Measurements from ENCODE around the gene CAVIN1. TPM values are rescaled to one million over a fixed set of nuclear protein-coding genes. Genes with fewer than 3 reads are reported as not detected.
A peak's percentile ranks its signal among the peaks of the same experiment; 100 is the strongest.
"Not testable (repeated sequence)": the region's sequence is repeated elsewhere in the genome, so short reads cannot be mapped to it uniquely, and the experiment has no call there.

CAVIN1 gene
- total RNA-seq, 2 experiments from 2014 or later: 0.64 to 0.67 TPM

GRCh38 chr17:42386777-42387657 is 36.0 kb downstream of the CAVIN1 start:
- CTCF ChIA-PET: interaction anchor here (2.1 to 3.4 kb wide), 2 partner anchors 16 to 64 kb away, joined by 7 to 35 read pairs; no protein-coding TSS in a partner anchor
- H3K36me3 Mint-ChIP-seq (ENCODE audit: low read depth): peaks cover 49% of the 10 kb centered on the region

GRCh38 chr17:42381898-42382297 is 41.2 kb downstream of the CAVIN1 start:
- CTCF ChIA-PET: interaction anchor here (0.9 kb wide), 1 partner anchor 21 kb away, joined by 5 read pairs; no protein-coding TSS in a partner anchor
- DNase-seq: no peak
- H3K27ac Mint-ChIP-seq: peak overlapping the region; percentile 75
- H3K9me3 Mint-ChIP-seq: no peaks in the 10 kb centered on the region
- H3K27me3 Mint-ChIP-seq (ENCODE audit: low read depth): no peaks in the 10 kb centered on the region
- H3K4me3 Mint-ChIP-seq: no peak overlapping the region
- H3K4me1 Mint-ChIP-seq (ENCODE audit: low read depth): peaks cover 85% of the 10 kb centered on the region
- peaks cover 61% of the 10 kb centered on the region for H3K36me3 Mint-ChIP-seq (ENCODE audit: low read depth)
- intact Hi-C loops (cut with micrococcal nuclease): no loop called here

More at GRCh38 chr17:42386777-42387657, 36.0 kb downstream of the CAVIN1 start:
- Mint-ChIP-seq H3K4me1 (ENCODE audit: low read depth) (peaks cover 57% of the 10 kb centered on the region), H3K27me3 (ENCODE audit: low read depth) (no peaks in the 10 kb centered on the region), H3K27ac (peak overlapping the region; percentile 100), H3K4me3 (peak overlapping the region; percentile 97), H3K9me3 (no peaks in the 10 kb centered on the region)
- DNase-seq: peak; percentile 32
- intact Hi-C loops (cut with micrococcal nuclease): no loop called here

- intact Hi-C loops (cut with micrococcal nuclease): no loop called here
- H3K36me3 Mint-ChIP-seq (ENCODE audit: low read depth): peaks cover 53% of the 10 kb centered on the region
- peaks cover 89% of the 10 kb centered on the region for H3K4me1 Mint-ChIP-seq (ENCODE audit: low read depth)
- H3K27ac Mint-ChIP-seq: peak overlapping the region; percentile 80
- no peaks in the 10 kb centered on the region for H3K9me3 Mint-ChIP-seq
- H3K4me3 Mint-ChIP-seq: peak overlapping the region; percentile 49
- no peak for DNase-seq
- CTCF ChIA-PET: no interaction called here
- no peaks in the 10 kb centered on the region for H3K27me3 Mint-ChIP-seq (ENCODE audit: low read depth)
Measured at GRCh38 chr17:42380935-42381334, 42.1 kb downstream of the CAVIN1 start.

- H3K9me3 Mint-ChIP-seq: no peaks in the 10 kb centered on the region
- peaks cover 43% of the 10 kb centered on the region for H3K36me3 Mint-ChIP-seq (ENCODE audit: low read depth)
- DNase-seq: peak; percentile 73
- H3K27me3 Mint-ChIP-seq (ENCODE audit: low read depth): no peaks in the 10 kb centered on the region
- H3K27ac Mint-ChIP-seq: peak overlapping the region; percentile 95
- H3K4me3 Mint-ChIP-seq: peak overlapping the region; percentile 63
- intact Hi-C loops (cut with micrococcal nuclease): loop anchor here (1.0 to 2.0 kb wide), 8 partner anchors 9 to 130 kb away; partner anchors contain the start of gene STAT3
- CTCF ChIA-PET: interaction anchor here (0.8 to 2.3 kb wide), 3 partner anchors 9 to 55 kb away, joined by 3 to 5 read pairs (median 3); partner anchors contain the start of gene STAT3
- peaks cover 88% of the 10 kb centered on the region for H3K4me1 Mint-ChIP-seq (ENCODE audit: low read depth)
Measured at GRCh38 chr17:42378959-42379594, 44.0 kb downstream of the CAVIN1 start.

GRCh38 chr17:42378359-42378958 is 44.6 kb downstream of the CAVIN1 start:
- CTCF ChIA-PET: interaction anchor here (0.7 to 2.3 kb wide), 4 partner anchors 10 to 55 kb away, joined by 3 to 5 read pairs (median 3); partner anchors contain the start of gene STAT3
- Mint-ChIP-seq H3K27me3 (ENCODE audit: low read depth) (no peaks in the 10 kb centered on the region), H3K27ac (peak overlapping the region; percentile 95), H3K9me3 (no peaks in the 10 kb centered on the region), H3K36me3 (ENCODE audit: low read depth) (peaks cover 42% of the 10 kb centered on the region), H3K4me1 (ENCODE audit: low read depth) (peaks cover 87% of the 10 kb centered on the region), H3K4me3 (peak overlapping the region; percentile 63)
- DNase-seq: no peak
- intact Hi-C loops (cut with micrococcal nuclease): loop anchor here (2.0 kb wide), 4 partner anchors 14 to 130 kb away; no protein-coding TSS in a partner anchor

GRCh38 chr17:42373896-42374295 is 49.2 kb downstream of the CAVIN1 start:
- Mint-ChIP-seq H3K27me3 (ENCODE audit: low read depth) (no peaks in the 10 kb centered on the region), H3K9me3 (peaks cover 4% of the 10 kb centered on the region), H3K36me3 (ENCODE audit: low read depth) (peaks cover 46% of the 10 kb centered on the region), H3K4me1 (ENCODE audit: low read depth) (peaks cover 78% of the 10 kb centered on the region), H3K27ac (peak overlapping the region; percentile 51), H3K4me3 (no peak overlapping the region)
- CTCF ChIA-PET: interaction anchor here (0.7 kb wide), 1 partner anchor 12 kb away, joined by 3 read pairs; no protein-coding TSS in a partner anchor
- intact Hi-C loops (cut with micrococcal nuclease): no loop called here
- no peak for DNase-seq

GRCh38 chr17:42372142-42372541 is 50.9 kb downstream of the CAVIN1 start:
- CTCF ChIA-PET: no interaction called here
- intact Hi-C loops (cut with micrococcal nuclease): no loop called here
- peaks cover 73% of the 10 kb centered on the region for H3K4me1 Mint-ChIP-seq (ENCODE audit: low read depth)
- peaks cover 40% of the 10 kb centered on the region for H3K36me3 Mint-ChIP-seq (ENCODE audit: low read depth)
- H3K27ac Mint-ChIP-seq: no peak overlapping the region
- no peaks in the 10 kb centered on the region for H3K27me3 Mint-ChIP-seq (ENCODE audit: low read depth)
- H3K4me3 Mint-ChIP-seq: no peak overlapping the region
- no peak for DNase-seq
- H3K9me3 Mint-ChIP-seq: peaks cover 4% of the 10 kb centered on the region

- Mint-ChIP-seq H3K36me3 (ENCODE audit: low read depth) (peaks cover 52% of the 10 kb centered on the region), H3K27ac (peak overlapping the region; percentile 13)
- not testable (repeated sequence) for H3K4me3 Mint-ChIP-seq
Measured at GRCh38 chr17:42368797-42369561, 54.1 kb downstream of the CAVIN1 start.

GRCh38 chr17:42368310-42368709 is 54.7 kb downstream of the CAVIN1 start:
- intact Hi-C loops (cut with micrococcal nuclease); H3K9me3 Mint-ChIP-seq; H3K27ac Mint-ChIP-seq; DNase-seq; H3K4me3 Mint-ChIP-seq; H3K27me3 Mint-ChIP-seq (ENCODE audit: low read depth): not testable (repeated sequence)
- CTCF ChIA-PET: interaction anchor here (0.7 to 0.9 kb wide), 2 partner anchors 29 to 87 kb away, joined by 3 to 4 read pairs; no protein-coding TSS in a partner anchor
- Mint-ChIP-seq H3K36me3 (ENCODE audit: low read depth) (peaks cover 53% of the 10 kb centered on the region), H3K4me1 (ENCODE audit: low read depth) (peaks cover 76% of the 10 kb centered on the region)

More at GRCh38 chr17:42368797-42369561, 54.1 kb downstream of the CAVIN1 start:
- H3K4me1 Mint-ChIP-seq (ENCODE audit: low read depth): peaks cover 71% of the 10 kb centered on the region
- H3K27me3 Mint-ChIP-seq (ENCODE audit: low read depth); H3K9me3 Mint-ChIP-seq; DNase-seq; intact Hi-C loops (cut with micrococcal nuclease): not testable (repeated sequence)
- CTCF ChIA-PET: interaction anchor here (0.7 to 1.2 kb wide), 3 partner anchors 24 to 87 kb away, joined by 3 to 4 read pairs (median 3); no protein-coding TSS in a partner anchor

- Mint-ChIP-seq H3K4me1 (ENCODE audit: low read depth) (peaks cover 84% of the 10 kb centered on the region), H3K36me3 (ENCODE audit: low read depth) (peaks cover 57% of the 10 kb centered on the region)
- H3K9me3 Mint-ChIP-seq; DNase-seq; H3K27me3 Mint-ChIP-seq (ENCODE audit: low read depth); H3K27ac Mint-ChIP-seq; H3K4me3 Mint-ChIP-seq; intact Hi-C loops (cut with micrococcal nuclease): not testable (repeated sequence)
- CTCF ChIA-PET: interaction anchor here (0.6 to 1.1 kb wide), 2 partner anchors 19 to 37 kb away, joined by 3 to 4 read pairs; no protein-coding TSS in a partner anchor
Measured at GRCh38 chr17:42366176-42367023, 56.7 kb downstream of the CAVIN1 start.
